Measurements from ENCODE around the gene UBA6. TPM values are rescaled to one million over a fixed set of nuclear protein-coding genes. Genes with fewer than 3 reads are reported as not detected.

The UBA6 gene
- total RNA-seq, 1 experiment from 2014 or later = 59.4 TPM

DNA sequence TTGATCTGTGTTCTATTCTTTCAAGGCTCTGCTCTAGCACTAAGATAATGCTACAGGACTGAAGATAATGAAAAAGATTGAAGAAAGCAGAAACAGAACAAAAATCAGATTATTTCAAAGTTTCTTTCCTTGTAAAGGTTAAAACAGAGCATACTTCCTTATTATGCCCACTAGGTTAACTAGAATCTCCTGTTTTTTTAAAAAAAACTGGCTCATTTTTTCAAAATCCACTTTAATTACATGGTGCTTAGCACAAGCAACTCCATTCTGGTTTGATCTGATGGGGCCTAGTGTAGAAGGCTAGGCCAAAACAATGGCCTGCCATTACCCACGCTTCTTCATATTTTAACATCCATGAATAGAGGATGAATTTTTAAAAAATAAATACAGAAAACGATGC is 1.2 kb upstream of the UBA6 start:
- intact Hi-C loops (cut with micrococcal nuclease; ENCODE audit: unreplicated experiment) = no loop called here
- in situ Hi-C loops (cut with HindIII; ENCODE audit: low pct_unique_long_range_greater_than_20kb, low sequenced_read_pairs) = no loop called here
- no TSS peak for BruUV-seq (replicated peaks)
- ATAC-seq (no peak), DNase-seq (ENCODE audit: low read depth, low spot score) (no peak)
- Histone ChIP-seq H3K27ac (ENCODE audit: low read length) (peak overlapping the region; percentile 78; the same call in 1 of the 2 replicates), H3K9me3 (ENCODE audit: control insufficient read depth, insufficient read depth, low read depth, low read length) (no peaks in the 10 kb centered on the region), H3K4me3 (ENCODE audit: low read depth in 2 of 2, low read length in 2 of 2) (peak overlapping the region; percentile 66 to 92; a peak in 3 of 4 replicates), H3K4me1 (ENCODE audit: control insufficient read depth, insufficient read depth, low read length) (no peaks in the 10 kb centered on the region; the same call in 1 of the 2 replicates), H3K27me3 (ENCODE audit: control insufficient read depth, insufficient read depth, low read length) (no peaks in the 10 kb centered on the region), H3K36me3 (ENCODE audit: control insufficient read depth, insufficient read depth, low read length) (no peaks in the 10 kb centered on the region; the same call in 1 of the 2 replicates)
- TF ChIP-seq TCF7L2 (IDR thresholded peaks at IDR 0.05; ENCODE audit: low read depth, low read length) = no peak
- TF ChIP-seq POLR2AphosphoS5 (IDR thresholded peaks at IDR 0.05; ENCODE audit: low read depth, low read length) = no peak
- TF ChIP-seq, protein P1, sequence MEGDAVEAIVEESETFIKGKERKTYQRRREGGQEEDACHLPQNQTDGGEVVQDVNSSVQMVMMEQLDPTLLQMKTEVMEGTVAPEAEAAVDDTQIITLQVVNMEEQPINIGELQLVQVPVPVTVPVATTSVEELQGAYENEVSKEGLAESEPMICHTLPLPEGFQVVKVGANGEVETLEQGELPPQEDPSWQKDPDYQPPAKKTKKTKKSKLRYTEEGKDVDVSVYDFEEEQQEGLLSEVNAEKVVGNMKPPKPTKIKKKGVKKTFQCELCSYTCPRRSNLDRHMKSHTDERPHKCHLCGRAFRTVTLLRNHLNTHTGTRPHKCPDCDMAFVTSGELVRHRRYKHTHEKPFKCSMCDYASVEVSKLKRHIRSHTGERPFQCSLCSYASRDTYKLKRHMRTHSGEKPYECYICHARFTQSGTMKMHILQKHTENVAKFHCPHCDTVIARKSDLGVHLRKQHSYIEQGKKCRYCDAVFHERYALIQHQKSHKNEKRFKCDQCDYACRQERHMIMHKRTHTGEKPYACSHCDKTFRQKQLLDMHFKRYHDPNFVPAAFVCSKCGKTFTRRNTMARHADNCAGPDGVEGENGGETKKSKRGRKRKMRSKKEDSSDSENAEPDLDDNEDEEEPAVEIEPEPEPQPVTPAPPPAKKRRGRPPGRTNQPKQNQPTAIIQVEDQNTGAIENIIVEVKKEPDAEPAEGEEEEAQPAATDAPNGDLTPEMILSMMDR (IDR thresholded peaks at IDR 0.05) = no peak
- no peak for TF ChIP-seq SIN3A (IDR thresholded peaks at IDR 0.05; ENCODE audit: borderline replicate concordance, insufficient read depth, low read depth, low read length)
- TF ChIP-seq, protein P2, sequence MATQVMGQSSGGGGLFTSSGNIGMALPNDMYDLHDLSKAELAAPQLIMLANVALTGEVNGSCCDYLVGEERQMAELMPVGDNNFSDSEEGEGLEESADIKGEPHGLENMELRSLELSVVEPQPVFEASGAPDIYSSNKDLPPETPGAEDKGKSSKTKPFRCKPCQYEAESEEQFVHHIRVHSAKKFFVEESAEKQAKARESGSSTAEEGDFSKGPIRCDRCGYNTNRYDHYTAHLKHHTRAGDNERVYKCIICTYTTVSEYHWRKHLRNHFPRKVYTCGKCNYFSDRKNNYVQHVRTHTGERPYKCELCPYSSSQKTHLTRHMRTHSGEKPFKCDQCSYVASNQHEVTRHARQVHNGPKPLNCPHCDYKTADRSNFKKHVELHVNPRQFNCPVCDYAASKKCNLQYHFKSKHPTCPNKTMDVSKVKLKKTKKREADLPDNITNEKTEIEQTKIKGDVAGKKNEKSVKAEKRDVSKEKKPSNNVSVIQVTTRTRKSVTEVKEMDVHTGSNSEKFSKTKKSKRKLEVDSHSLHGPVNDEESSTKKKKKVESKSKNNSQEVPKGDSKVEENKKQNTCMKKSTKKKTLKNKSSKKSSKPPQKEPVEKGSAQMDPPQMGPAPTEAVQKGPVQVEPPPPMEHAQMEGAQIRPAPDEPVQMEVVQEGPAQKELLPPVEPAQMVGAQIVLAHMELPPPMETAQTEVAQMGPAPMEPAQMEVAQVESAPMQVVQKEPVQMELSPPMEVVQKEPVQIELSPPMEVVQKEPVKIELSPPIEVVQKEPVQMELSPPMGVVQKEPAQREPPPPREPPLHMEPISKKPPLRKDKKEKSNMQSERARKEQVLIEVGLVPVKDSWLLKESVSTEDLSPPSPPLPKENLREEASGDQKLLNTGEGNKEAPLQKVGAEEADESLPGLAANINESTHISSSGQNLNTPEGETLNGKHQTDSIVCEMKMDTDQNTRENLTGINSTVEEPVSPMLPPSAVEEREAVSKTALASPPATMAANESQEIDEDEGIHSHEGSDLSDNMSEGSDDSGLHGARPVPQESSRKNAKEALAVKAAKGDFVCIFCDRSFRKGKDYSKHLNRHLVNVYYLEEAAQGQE (IDR thresholded peaks at IDR 0.05; ENCODE audit: insufficient read depth in 1 of 2, low read depth in 2 of 2, low read length in 1 of 2) = no peak
- CTCF ChIA-PET = no interaction called here
- POLR2A ChIA-PET = no interaction called here

DNA sequence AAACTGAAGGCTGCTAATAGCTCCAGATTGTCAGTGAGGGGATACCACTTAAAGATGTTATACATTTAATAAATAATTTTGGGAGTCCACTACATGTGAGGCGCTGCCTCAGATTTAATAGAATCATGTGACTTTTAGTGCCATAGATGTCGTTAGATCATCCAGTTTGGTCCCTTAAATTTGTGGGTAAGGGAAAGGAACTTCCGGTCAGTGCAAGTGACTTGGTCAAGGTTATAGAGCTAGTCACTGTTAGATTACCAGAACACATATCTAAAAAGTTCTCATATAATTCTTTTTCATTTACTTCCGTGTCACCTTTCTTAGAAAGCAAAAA is 529 bp upstream of the UBA6 start:
- no peaks in the 10 kb centered on the region; the same call in 1 of the 2 replicates for H3K4me1 ChIP-seq (ENCODE audit: control insufficient read depth, insufficient read depth, low read length)
- ChIA-PET POLR2A (no interaction called here), CTCF (no interaction called here)
- peak; percentile 44; the same call in 1 of the 2 replicates for ATAC-seq
- no peaks in the 10 kb centered on the region for H3K27me3 ChIP-seq (ENCODE audit: control insufficient read depth, insufficient read depth, low read length)
- H3K36me3 ChIP-seq (ENCODE audit: control insufficient read depth, insufficient read depth, low read length) = peaks cover under 1% of the 10 kb centered on the region
- H3K4me3 ChIP-seq (ENCODE audit: low read depth in 2 of 2, low read length in 2 of 2) = peak overlapping the region; percentile 66 to 92
- H3K9me3 ChIP-seq (ENCODE audit: control insufficient read depth, insufficient read depth, low read depth, low read length) = no peaks in the 10 kb centered on the region
- intact Hi-C loops (cut with micrococcal nuclease; ENCODE audit: unreplicated experiment) = no loop called here
- DNase-seq (ENCODE audit: low read depth, low spot score) = no peak
- peak overlapping the region; percentile 78 for H3K27ac ChIP-seq (ENCODE audit: low read length)
- TF ChIP-seq, protein P1 (IDR thresholded peaks at IDR 0.05) = no peak
- TF ChIP-seq SIN3A (IDR thresholded peaks at IDR 0.05; ENCODE audit: borderline replicate concordance, insufficient read depth, low read depth, low read length) = no peak
- TF ChIP-seq POLR2AphosphoS5 (IDR thresholded peaks at IDR 0.05; ENCODE audit: low read depth, low read length) = no peak
- no peak for TF ChIP-seq TCF7L2 (IDR thresholded peaks at IDR 0.05; ENCODE audit: low read depth, low read length)
- TF ChIP-seq, protein P2 (IDR thresholded peaks at IDR 0.05; ENCODE audit: insufficient read depth in 1 of 2, low read depth in 2 of 2, low read length in 1 of 2) = no peak
- in situ Hi-C loops (cut with HindIII; ENCODE audit: low pct_unique_long_range_greater_than_20kb, low sequenced_read_pairs) = no loop called here
- BruUV-seq (replicated peaks) = TSS peak; percentile 91
